ACC112 (cell line): ENCODE data around the gene MAP4K2.
A peak's percentile ranks its signal among the peaks of the same experiment; 100 is the strongest.

Experiments used
- H2AFZ ChIP-seq: fragments of 200-600 bp; sonication (generic); one replicate; pipeline ENCODE4 v1.6.0; 2017; ENCODE audit warnings: antibody characterized with exemption, low read length; ENCODE audit not compliant: unreplicated experiment
- H3K27ac ChIP-seq: fragments of 200-600 bp; sonication (generic); 2 replicates; pipeline ENCODE4 v1.5.1; 2014; ENCODE audit warnings: low read depth, mild to moderate bottlenecking, antibody characterized with exemption, low read length, moderate library complexity
- H3K27me3 ChIP-seq: fragments of 200-600 bp; sonication (generic); 2 replicates; pipeline ENCODE4 v1.6.1; 2014; ENCODE audit warnings: mild to moderate bottlenecking, antibody characterized with exemption, low read length, moderate library complexity, mixed read lengths; ENCODE audit not compliant: insufficient read depth
- H3K36me3 ChIP-seq: fragments of 200-600 bp; sonication (generic); 2 replicates; pipeline ENCODE4 v1.6.1; 2016; ENCODE audit warnings: mild to moderate bottlenecking, antibody characterized with exemption, low read length, moderate library complexity, mixed read lengths; ENCODE audit not compliant: insufficient read depth
- H3K4me1 ChIP-seq: fragments of 200-600 bp; sonication (generic); one replicate; pipeline ENCODE4 v1.6.1; 2016; ENCODE audit warnings: low read length, mixed read lengths; ENCODE audit not compliant: insufficient read depth, unreplicated experiment, control insufficient read depth
- H3K4me3 ChIP-seq: fragments of 200-600 bp; sonication (generic); 2 replicates; pipeline ENCODE4 v1.5.1; 2014; ENCODE audit warnings: mild to moderate bottlenecking, low read depth, low read length
- H3K79me2 ChIP-seq: fragments of 200-600 bp; sonication (generic); one replicate; pipeline ENCODE4 v1.6.0; 2016; ENCODE audit warnings: low read length; ENCODE audit not compliant: control insufficient read depth, unreplicated experiment, insufficient read depth

MAP4K2 gene

DNA sequence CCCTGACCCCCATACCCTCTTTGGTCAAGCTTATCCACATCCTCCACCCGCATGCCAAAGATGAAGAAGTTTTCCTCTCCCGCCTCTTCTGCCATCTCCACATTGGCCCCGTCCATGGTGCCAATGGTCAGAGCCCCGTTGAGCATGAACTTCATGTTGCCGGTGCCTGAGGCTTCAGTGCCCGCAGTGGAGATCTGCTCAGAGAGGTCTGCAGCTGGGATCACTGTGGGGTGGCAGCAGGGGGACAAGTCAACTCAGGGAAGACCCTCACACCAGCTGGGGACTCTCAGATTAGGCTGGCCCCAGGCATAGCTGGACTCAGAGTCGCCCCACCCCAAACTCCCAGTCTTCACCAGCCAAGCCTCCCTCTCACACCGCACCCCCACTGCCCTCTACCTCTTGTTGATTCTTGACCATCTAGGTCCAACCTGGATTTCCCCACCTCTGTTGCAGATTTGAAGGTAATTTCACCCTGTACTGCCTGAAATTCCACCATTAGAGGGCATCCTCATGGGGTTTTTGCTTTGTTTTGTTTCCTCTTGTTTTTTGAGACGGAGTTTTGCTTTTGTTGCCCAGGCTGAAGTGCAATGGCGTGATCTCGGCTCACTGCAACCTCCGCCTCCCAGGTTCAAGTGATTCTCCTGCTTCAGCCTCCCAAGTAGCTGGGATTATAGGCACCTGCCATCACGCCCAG lies 52.5 kb downstream of the MAP4K2 start:
- no peaks in the 10 kb centered on the region for H3K79me2 ChIP-seq
- no peak overlapping the region for H3K27ac ChIP-seq
- H2AFZ ChIP-seq: no peak overlapping the region
- no peak overlapping the region for H3K4me3 ChIP-seq
- H3K27me3 ChIP-seq: peaks cover 3% of the 10 kb centered on the region; the same call in 1 of the 2 replicates
- H3K36me3 ChIP-seq: no peaks in the 10 kb centered on the region
- peaks cover 8% of the 10 kb centered on the region for H3K4me1 ChIP-seq

DNA sequence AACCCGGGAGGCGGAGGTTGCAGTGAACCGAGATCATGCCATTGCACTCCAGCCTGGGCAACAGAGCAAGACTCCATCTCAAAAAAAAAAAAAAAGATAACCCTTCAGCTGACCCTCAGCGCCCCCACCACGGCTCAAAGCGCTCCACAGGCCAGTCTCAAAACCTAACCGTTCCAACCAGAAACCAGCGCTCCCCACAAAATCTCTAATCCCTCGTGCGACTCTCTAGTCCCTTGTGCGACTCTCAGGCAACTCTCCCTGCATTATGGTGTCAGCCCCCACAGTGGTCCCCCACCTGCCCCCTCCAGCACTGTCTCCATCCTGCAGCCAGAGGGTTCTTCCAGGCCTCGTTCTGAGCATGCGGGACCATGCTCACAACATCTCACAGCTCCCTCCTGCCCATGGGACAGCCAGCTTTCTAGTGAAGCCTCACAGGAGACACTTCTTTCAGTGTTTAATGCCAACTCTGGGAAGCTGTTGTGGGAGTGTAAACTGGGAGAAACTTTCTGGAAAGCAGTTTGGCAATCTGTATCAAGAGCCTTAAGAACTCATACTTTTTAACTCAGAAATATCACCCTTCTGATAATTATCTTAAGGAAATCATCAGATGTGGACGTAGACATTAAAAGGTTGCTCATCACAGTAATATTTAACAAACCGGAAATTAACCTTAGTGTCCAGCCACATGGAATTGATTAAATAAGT lies 54.9 kb downstream of the MAP4K2 start:
- peak overlapping the region; percentile 42; the same call in 1 of the 2 replicates for H3K27ac ChIP-seq
- H3K4me1 ChIP-seq: peaks cover 18% of the 10 kb centered on the region
- no peaks in the 10 kb centered on the region for H3K36me3 ChIP-seq
- H3K4me3 ChIP-seq: no peak overlapping the region
- H3K27me3 ChIP-seq: peaks cover 24% of the 10 kb centered on the region
- no peaks in the 10 kb centered on the region for H3K79me2 ChIP-seq
- no peak overlapping the region for H2AFZ ChIP-seq

DNA sequence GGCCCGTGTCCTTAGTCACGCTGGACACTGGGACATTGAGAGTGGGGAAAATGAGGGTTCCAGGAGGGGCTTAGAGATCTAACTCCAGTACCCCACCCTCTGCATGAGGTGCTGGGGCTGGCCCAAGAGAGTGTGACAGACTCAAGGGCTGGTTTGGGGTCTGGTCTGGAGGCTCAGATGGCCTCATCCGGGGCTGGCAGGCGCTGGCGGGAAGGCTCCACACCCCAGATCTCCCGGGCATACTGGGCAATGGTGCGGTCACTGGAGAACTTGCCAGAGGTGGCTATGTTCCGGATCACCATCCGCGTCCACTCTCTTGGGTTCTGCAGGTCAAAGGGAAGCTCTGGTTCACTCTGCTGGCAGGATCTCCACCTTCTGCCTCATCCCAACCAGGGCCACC lies 56.5 kb downstream of the MAP4K2 start:
- no peak overlapping the region for H3K4me3 ChIP-seq

DNA sequence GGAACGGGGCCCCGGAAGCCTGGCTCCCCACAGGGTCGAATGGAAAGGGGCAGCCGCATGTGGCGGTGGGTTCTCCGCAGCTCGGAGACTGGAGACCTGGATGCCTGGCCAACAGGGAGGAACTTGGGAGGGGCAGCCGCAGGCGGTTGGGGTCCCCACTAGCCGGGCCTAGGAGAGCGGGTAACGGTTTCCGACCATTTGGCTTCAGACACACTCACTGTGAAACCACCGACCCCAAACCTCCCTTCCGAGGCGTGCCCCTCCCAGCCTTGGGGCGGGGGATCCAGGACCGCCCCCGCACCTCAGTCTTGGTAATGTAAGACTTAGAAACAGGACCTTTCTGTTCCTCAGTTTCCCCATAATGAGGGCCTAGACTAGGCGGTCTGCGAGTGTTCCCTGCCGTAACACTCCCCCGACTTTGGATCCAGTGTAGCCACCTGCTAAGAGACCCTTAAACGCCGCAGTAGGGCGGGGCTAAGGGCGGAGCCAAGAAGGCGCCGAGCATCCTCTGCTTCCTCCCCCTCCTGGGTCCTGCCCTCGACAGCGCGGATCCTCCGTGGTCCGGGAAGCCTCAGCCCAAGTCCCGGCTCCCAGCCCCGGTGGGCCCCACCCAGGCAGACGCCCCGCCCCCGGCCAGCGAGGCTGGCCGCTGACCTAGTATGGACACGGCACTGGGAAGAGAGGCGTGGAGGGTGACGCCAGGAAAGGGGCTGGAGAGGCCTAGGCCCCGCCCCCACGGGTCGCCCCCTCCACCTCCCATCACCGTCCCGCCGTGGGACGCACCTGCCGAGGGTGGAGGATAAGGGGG lies 57.3 kb downstream of the MAP4K2 start:
- peaks cover 30% of the 10 kb centered on the region for H3K27me3 ChIP-seq
- no peak overlapping the region for H3K27ac ChIP-seq
- H3K79me2 ChIP-seq: no peaks in the 10 kb centered on the region
- H3K4me3 ChIP-seq: peak overlapping the region; percentile 73
- peak overlapping the region; percentile 12 for H2AFZ ChIP-seq
- H3K4me1 ChIP-seq: peaks cover 19% of the 10 kb centered on the region
- H3K36me3 ChIP-seq: no peaks in the 10 kb centered on the region

More for the DNA sequence above, 56.5 kb downstream of the MAP4K2 start:
- H3K27ac ChIP-seq: no peak overlapping the region
- H3K27me3 ChIP-seq: peaks cover 25% of the 10 kb centered on the region
- no peaks in the 10 kb centered on the region for H3K36me3 ChIP-seq
- no peak overlapping the region for H2AFZ ChIP-seq
- H3K79me2 ChIP-seq: no peaks in the 10 kb centered on the region
- H3K4me1 ChIP-seq: peaks cover 19% of the 10 kb centered on the region

DNA sequence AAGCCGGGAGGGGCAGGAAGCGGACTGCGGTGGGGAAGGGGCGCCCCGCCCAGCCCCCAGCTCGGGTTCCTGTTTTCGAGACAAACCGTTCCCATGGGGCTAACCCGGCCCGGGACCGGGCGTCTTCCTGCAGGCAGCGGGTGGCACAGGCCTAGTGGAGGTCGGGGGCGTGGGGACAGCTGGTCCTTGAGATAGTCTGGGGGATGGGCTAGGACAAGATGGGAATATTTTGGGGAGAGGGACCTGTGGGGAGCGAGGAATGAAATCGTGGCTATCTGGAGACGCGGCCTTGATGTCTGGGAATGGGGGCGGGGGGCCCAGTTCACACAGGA lies 57.9 kb downstream of the MAP4K2 start:
- peaks cover 19% of the 10 kb centered on the region for H3K4me1 ChIP-seq
- H3K27ac ChIP-seq: no peak overlapping the region
- H2AFZ ChIP-seq: peak overlapping the region; percentile 30
- H3K4me3 ChIP-seq: peak overlapping the region; percentile 73
- H3K36me3 ChIP-seq: no peaks in the 10 kb centered on the region
- peaks cover 33% of the 10 kb centered on the region for H3K27me3 ChIP-seq
- no peaks in the 10 kb centered on the region for H3K79me2 ChIP-seq

DNA sequence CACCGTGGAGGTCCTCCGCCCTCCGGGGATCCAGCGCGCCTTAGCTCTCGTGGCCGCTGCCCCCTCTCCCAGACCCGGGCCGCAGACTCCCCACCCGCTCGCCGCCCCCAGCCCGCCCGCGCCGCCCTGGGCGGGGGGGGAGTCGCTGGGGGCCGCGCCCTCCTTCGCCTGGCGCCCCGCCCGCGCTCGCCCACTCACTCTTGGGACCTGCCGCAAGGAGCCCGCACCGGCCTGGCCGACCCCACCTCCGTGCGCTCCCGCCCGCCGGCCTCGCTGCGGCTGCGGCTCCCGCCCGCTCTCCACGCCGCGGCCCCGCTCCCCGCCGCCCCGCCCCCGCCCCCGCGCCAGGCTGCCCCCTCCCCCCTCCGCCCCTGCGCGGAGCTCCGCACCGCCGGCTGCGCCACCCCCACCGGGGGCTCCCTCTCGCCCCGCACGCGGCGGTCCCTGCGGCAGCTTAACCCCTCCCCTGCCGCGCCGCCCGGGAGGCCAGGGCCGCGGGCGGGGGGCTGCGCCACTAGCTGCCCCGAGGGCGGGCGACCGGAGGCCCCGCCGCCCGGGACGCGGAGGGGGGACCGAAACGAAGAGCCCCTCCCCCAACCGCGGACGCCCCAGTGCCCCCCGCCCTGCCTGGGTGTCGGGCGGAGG lies 58.3 kb downstream of the MAP4K2 start:
- Histone ChIP-seq H3K27ac (no peak overlapping the region), H3K27me3 (peaks cover 33% of the 10 kb centered on the region), H3K79me2 (no peaks in the 10 kb centered on the region), H3K36me3 (no peaks in the 10 kb centered on the region), H2AFZ (peak overlapping the region; percentile 30), H3K4me3 (peak overlapping the region; percentile 73), H3K4me1 (peaks cover 19% of the 10 kb centered on the region)

DNA sequence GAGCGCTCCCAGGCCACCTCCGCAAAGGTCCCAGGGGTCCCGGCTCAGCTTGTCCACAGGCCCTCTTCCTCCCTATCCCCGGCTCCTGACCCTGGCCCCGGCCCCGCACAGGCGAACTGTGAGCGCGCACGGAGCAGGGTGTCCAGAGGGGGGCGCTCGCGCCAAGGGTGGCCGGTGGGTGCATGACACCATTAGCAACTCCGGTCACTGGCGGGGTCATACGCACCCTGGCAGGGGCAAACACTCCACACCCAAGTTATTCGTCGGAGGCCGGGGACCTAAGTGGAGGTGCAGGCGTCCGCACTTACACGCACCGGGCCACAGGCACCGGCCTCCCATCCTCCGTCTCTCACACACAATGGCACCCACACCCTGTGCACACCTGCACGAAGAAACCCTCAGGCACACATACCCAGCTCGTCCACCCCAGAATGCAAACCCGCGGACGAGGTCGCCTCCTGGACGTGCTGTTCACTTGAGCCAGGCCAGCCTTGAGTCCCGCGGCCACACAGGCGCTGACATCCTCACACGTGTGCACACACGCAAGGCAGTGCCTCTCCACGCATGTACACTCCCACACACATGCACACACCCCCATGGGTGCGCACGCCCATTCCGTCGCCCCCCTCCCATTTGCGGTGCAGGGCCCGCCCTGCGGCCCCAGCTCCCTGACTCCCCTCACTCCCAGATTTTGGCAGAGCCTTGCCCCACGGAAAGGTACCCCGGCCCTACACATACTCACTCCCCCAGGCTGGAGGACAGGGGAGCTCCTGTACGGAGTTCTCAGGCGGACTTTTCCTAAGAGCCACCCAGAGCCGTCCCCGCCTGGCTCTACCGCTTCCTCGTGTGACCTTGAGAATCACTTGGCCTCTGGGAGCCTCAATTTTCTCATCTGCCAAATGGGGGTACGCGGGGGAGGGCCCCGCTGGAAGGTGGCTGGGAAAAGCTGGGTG lies 59.1 kb downstream of the MAP4K2 start, which contains the start of gene RASGRP2:
Gene RASGRP2, minus strand, starts transcription at position 552 of the 953 bp plus-strand sequence. CDS start 1,276 bp downstream, outside the sequence.
- Histone ChIP-seq H3K4me1 (peaks cover 19% of the 10 kb centered on the region), H2AFZ (peak within 1 kb of the TSS; percentile 30)

DNA sequence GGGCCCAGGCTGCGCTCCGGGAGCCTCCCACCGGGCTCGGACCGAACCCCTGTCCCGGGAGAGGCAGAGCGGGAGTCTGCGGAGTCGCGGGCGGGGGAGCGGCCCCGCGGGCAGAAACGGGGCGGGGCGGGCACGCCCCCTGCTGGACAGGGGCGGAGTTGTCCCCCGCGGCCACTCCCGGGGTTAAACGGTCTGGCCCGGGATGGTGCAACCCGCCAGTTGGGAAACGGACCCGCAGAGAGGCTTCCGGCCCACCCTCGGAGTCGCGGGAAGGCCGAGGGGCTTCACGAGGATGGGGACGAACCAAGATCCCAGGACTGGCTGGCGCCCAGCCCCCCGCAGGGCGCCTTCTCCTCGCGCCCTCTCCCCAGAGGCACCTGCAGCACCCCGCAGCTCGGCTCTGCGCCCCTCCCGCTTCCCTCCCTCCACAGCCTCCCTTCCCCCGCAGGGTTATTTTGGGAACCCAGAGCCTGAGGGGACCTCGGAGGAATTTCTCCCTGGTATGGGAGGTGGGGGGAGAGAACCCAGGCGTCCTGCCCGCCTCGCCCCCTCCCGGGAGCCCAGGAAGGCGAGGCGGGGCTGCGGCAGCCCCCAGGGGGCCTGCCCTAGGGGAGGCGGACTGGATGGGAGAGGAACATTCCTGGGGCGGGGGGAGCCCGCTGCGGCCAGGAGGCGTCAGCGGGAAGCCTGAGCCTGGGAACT lies 60.0 kb downstream of the MAP4K2 start:
- peak overlapping the region; percentile 70 for H3K4me3 ChIP-seq
- H2AFZ ChIP-seq: no peak overlapping the region
- H3K79me2 ChIP-seq: no peaks in the 10 kb centered on the region
- H3K27ac ChIP-seq: no peak overlapping the region
- H3K27me3 ChIP-seq: peaks cover 33% of the 10 kb centered on the region
- no peaks in the 10 kb centered on the region for H3K36me3 ChIP-seq
- H3K4me1 ChIP-seq: peaks cover 12% of the 10 kb centered on the region

More for the DNA sequence above, 59.1 kb downstream of the MAP4K2 start, which contains the start of gene RASGRP2:
- peaks cover 33% of the 10 kb centered on the region for H3K27me3 ChIP-seq
- no peaks in the 10 kb centered on the region for H3K36me3 ChIP-seq
- no peaks in the 10 kb centered on the region for H3K79me2 ChIP-seq
- peak within 1 kb of the TSS; percentile 73 for H3K4me3 ChIP-seq
- H3K27ac ChIP-seq: no peak within 1 kb of the TSS
